HCT116 (cell line): ENCODE results near the gene RNF220.

Experiments used
- CEBPB ChIP-seq: IDR thresholded peaks from 2 replicates; pipeline ENCODE4 v1.6.1; 2012; ENCODE audit warnings: low read depth
- EGR1 ChIP-seq: IDR thresholded peaks from 2 replicates; pipeline ENCODE4 v1.6.1; 2012; ENCODE audit warnings: low read depth
- JUND ChIP-seq: IDR thresholded peaks from 2 replicates; pipeline ENCODE4 v1.6.1; 2012
- POLR2A ChIP-seq: IDR thresholded peaks from 2 replicates; pipeline ENCODE4 v1.7.0; 2011; ENCODE audit warnings: borderline replicate concordance; ENCODE audit not compliant: insufficient read depth, insufficient read length; ENCODE audit errors: extremely low read depth
- POLR2AphosphoS5 ChIP-seq: IDR thresholded peaks from 2 replicates; pipeline ENCODE4 v1.6.1; 2011; ENCODE audit warnings: mild to moderate bottlenecking, low read depth, low read length, moderate library complexity
- RAD21 ChIP-seq: IDR thresholded peaks from 2 replicates; pipeline ENCODE4 v1.6.1; 2012; ENCODE audit warnings: low read depth, mild to moderate bottlenecking
- REST ChIP-seq: IDR thresholded peaks from 2 replicates; pipeline ENCODE4 v1.6.1; 2012; ENCODE audit warnings: low read depth
- SIN3A ChIP-seq: IDR thresholded peaks from 2 replicates; pipeline ENCODE4 v1.6.1; 2012; ENCODE audit warnings: low read depth
- SP1 ChIP-seq: IDR thresholded peaks from 2 replicates; pipeline ENCODE4 v1.6.1; 2012; ENCODE audit warnings: low read depth
- TCF7L2 ChIP-seq: IDR thresholded peaks from 2 replicates; pipeline ENCODE4 v1.7.0; 2011; ENCODE audit warnings: borderline replicate concordance, inconsistent platforms; ENCODE audit not compliant: insufficient read depth, insufficient read length; ENCODE audit errors: extremely low read depth
- ZNF274 ChIP-seq: fragments of 200-500 bp; sonication (Bioruptor generic); IDR thresholded peaks from 2 replicates; pipeline ENCODE4 v1.6.1; 2014; ENCODE audit warnings: mild to moderate bottlenecking, low read depth, low read length, inconsistent platforms
- TF ChIP-seq, protein P1 (sequence below), 3 experiments: fragments of 200-600 bp in 1 of 3; sonication (generic) in 1 of 3; IDR thresholded peaks in 2 of 3; conservative IDR thresholded peaks in 1 of 3; 2 replicates each; pipeline ENCODE4 v1.5.1; 2012 to 2017; ENCODE audit warnings: low read depth in 2 of 3, low read length in 2 of 3, antibody characterized with exemption in 1 of 3, borderline replicate concordance in 1 of 3, control low read depth in 1 of 3, mild to moderate bottlenecking in 1 of 3, mixed read lengths in 1 of 3, mixed run types in 1 of 3, moderate library complexity in 1 of 3; ENCODE audit not compliant: insufficient read depth in 1 of 3
- TF ChIP-seq, protein P2 (sequence below): IDR thresholded peaks from 2 replicates; pipeline ENCODE4 v1.6.1; 2012
- TF ChIP-seq, protein P3 (sequence below): IDR thresholded peaks from 2 replicates; pipeline ENCODE4 v1.6.1; 2012

DNA sequence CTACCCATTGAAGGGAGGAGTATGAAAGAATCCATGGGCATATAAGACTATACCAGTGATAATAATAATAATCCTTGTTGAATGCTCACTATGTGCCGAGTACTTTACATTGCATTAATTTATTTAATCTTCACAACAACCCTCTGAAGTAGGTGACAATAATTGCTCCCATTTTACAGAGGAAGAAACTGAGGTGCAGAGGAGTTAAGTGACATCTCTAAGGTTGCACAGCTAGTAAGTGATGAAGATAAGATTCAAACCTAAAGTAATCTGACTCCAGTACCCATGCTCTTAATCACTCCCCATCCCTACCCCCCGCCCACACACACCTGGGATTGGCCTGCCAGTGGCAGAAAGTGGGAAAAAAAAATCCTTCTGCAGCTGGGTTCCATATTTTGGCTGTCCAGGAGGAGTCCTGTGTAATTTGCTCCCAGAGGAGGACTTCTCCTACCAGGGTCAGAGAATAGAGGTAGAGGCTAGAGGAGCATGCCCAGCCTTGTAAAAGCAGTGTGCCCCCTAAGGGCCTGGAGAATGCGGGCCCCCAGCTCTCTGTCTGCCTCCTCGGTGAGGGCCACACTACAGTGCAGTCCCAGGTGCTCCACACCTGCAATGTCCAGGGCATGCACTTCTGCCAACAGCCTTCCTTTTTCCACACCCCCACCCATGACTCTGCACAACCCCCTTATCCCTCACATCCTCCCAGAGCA is 211.4 kb downstream of the RNF220 start:
- TF ChIP-seq EGR1 (no peak), JUND (no peak), POLR2A (no peak), POLR2AphosphoS5 (no peak), SP1 (no peak), TCF7L2 (no peak), RAD21 (no peak), SIN3A (no peak), REST (no peak), CEBPB (no peak), ZNF274 (no peak)
- TF ChIP-seq, protein P1, sequence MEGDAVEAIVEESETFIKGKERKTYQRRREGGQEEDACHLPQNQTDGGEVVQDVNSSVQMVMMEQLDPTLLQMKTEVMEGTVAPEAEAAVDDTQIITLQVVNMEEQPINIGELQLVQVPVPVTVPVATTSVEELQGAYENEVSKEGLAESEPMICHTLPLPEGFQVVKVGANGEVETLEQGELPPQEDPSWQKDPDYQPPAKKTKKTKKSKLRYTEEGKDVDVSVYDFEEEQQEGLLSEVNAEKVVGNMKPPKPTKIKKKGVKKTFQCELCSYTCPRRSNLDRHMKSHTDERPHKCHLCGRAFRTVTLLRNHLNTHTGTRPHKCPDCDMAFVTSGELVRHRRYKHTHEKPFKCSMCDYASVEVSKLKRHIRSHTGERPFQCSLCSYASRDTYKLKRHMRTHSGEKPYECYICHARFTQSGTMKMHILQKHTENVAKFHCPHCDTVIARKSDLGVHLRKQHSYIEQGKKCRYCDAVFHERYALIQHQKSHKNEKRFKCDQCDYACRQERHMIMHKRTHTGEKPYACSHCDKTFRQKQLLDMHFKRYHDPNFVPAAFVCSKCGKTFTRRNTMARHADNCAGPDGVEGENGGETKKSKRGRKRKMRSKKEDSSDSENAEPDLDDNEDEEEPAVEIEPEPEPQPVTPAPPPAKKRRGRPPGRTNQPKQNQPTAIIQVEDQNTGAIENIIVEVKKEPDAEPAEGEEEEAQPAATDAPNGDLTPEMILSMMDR (IDR thresholded peaks at IDR 0.05 in 2 of 3, conservative IDR thresholded peaks at IDR 0.05 in 1 of 3; ENCODE audit: borderline replicate concordance in 1 of 3, insufficient read depth in 1 of 3, low read depth in 2 of 3, low read length in 2 of 3), result no peak
- TF ChIP-seq, protein P2, sequence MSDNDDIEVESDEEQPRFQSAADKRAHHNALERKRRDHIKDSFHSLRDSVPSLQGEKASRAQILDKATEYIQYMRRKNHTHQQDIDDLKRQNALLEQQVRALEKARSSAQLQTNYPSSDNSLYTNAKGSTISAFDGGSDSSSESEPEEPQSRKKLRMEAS, result no peak
- TF ChIP-seq, protein P3, sequence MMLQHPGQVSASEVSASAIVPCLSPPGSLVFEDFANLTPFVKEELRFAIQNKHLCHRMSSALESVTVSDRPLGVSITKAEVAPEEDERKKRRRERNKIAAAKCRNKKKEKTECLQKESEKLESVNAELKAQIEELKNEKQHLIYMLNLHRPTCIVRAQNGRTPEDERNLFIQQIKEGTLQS, result no peak
